Stimulated activated CD8-positive, alpha-beta memory T cell treated with anti-CD3 and anti-CD28 coated beads, Interleukin-15, amount 100 ng/mL, for 1 hour (primary cell): Measurements from ENCODE around the gene NOTO.
A peak's percentile ranks its signal among the peaks of the same experiment; 100 is the strongest.

ENCODE experiments used
- DNase-seq: peaks from one replicate; pipeline ENCODE4 v3.0.0-alpha.2; 2020; ENCODE audit warnings: low read depth

The NOTO gene

GRCh38 chr2:73233932-73234832 is 31.8 kb downstream of the NOTO start, which contains the start of gene CCT7:
CCT7 (plus strand) TSS chr2:73234308; CDS start chr2:73234379, 71 bp downstream.
- peak; percentile 72 for DNase-seq

GRCh38 chr2:73235315-73236028 is 33.1 kb downstream of the NOTO start:
- no peak for DNase-seq

- no peak for DNase-seq
These were observed 34.8 kb downstream of the NOTO start for GRCh38 chr2:73237168-73237567.

- no peak for DNase-seq
These were observed 35.8 kb downstream of the NOTO start for GRCh38 chr2:73238149-73238548.

GRCh38 chr2:73238976-73239375 is 36.6 kb downstream of the NOTO start:
- DNase-seq = no peak

GRCh38 chr2:73239776-73240175 is 37.4 kb downstream of the NOTO start:
- DNase-seq = no peak

- no peak for DNase-seq
These were observed 41.7 kb downstream of the NOTO start for GRCh38 chr2:73243884-73244570.

GRCh38 chr2:73244580-73244979 is 42.2 kb downstream of the NOTO start:
- DNase-seq = no peak

GRCh38 chr2:73246850-73247249 is 44.5 kb downstream of the NOTO start:
- DNase-seq = no peak

GRCh38 chr2:73249636-73250035 is 47.3 kb downstream of the NOTO start:
- no peak for DNase-seq

- DNase-seq = no peak
These were observed 48.8 kb downstream of the NOTO start for GRCh38 chr2:73250872-73251846.

GRCh38 chr2:73252238-73253027 is 50.1 kb downstream of the NOTO start:
- no peak for DNase-seq

GRCh38 chr2:73253400-73253799 is 51.0 kb downstream of the NOTO start:
- DNase-seq = no peak

- no peak for DNase-seq
These were observed 51.5 kb downstream of the NOTO start for GRCh38 chr2:73253901-73254300.

GRCh38 chr2:73254343-73255006 is 52.1 kb downstream of the NOTO start:
- DNase-seq = no peak

- no peak for DNase-seq
These were observed 52.8 kb downstream of the NOTO start for GRCh38 chr2:73255007-73255644.

- no peak for DNase-seq
These were observed 53.7 kb downstream of the NOTO start for GRCh38 chr2:73255907-73256617.

GRCh38 chr2:73256618-73256922 is 54.2 kb downstream of the NOTO start:
- DNase-seq = no peak

GRCh38 chr2:73257021-73257420 is 54.6 kb downstream of the NOTO start:
- DNase-seq = no peak
